Liver (tissue), 9 donors: Measurements from ENCODE around the gene SMAD1. TPM values are rescaled to one million over a fixed set of nuclear protein-coding genes. Genes with fewer than 3 reads are reported as not detected.
A peak's percentile ranks its signal among the peaks of the same experiment; 100 is the strongest.

Experiments used
- DNase-seq: peaks from one replicate; pipeline ENCODE4 v3.0.0-alpha.2; 2017; ENCODE audit warnings: low spot score
- H3K27ac ChIP-seq, 2 donors: one replicate each; pipeline ENCODE4 v1.7.0; 2013; ENCODE audit warnings: inconsistent platforms in 2 of 2, low read length in 2 of 2, control low read depth in 1 of 2, low read depth in 1 of 2, mild to moderate bottlenecking in 1 of 2
- H3K27me3 ChIP-seq, 4 donors: one replicate each; pipeline versions ENCODE4 v1.6.1 to v1.7.0; 2013; ENCODE audit warnings: low read length in 3 of 4, inconsistent platforms in 1 of 4, mild to moderate bottlenecking in 1 of 4, moderate library complexity in 1 of 4; ENCODE audit not compliant: control insufficient read depth in 4 of 4, insufficient read depth in 4 of 4
- H3K36me3 ChIP-seq, 4 donors: one replicate each; pipeline versions ENCODE4 v1.6.1 to v1.7.0; 2013; ENCODE audit warnings: low read length in 3 of 4, mild to moderate bottlenecking in 3 of 4, low read depth in 1 of 4, moderate library complexity in 1 of 4; ENCODE audit not compliant: control insufficient read depth in 4 of 4, insufficient read depth in 3 of 4
- H3K4me1 ChIP-seq, 4 donors: one replicate each; pipeline versions ENCODE4 v1.6.1 to v1.7.0; 2013; ENCODE audit warnings: low read length in 3 of 4, mild to moderate bottlenecking in 3 of 4, moderate library complexity in 1 of 4; ENCODE audit not compliant: control insufficient read depth in 4 of 4, insufficient read depth in 4 of 4
- H3K4me3 ChIP-seq, 3 donors: one replicate each; pipeline versions ENCODE4 v1.6.1 to v1.7.0; 2013; ENCODE audit warnings: low read length in 3 of 3, control low read depth in 1 of 3, low read depth in 1 of 3, mild to moderate bottlenecking in 1 of 3
- H3K9ac ChIP-seq, 2 donors: one replicate each; pipeline ENCODE4 v1.7.0; 2013; ENCODE audit warnings: low read length in 2 of 2, mild to moderate bottlenecking in 2 of 2, moderate library complexity in 2 of 2, control low read depth in 1 of 2, low read depth in 1 of 2
- H3K9me3 ChIP-seq, 4 donors: one replicate each; pipeline versions ENCODE4 v1.6.1 to v1.7.0; 2013; ENCODE audit warnings: low read length in 3 of 4; ENCODE audit not compliant: control insufficient read depth in 4 of 4
- ATF3 ChIP-seq: IDR thresholded peaks from 2 replicates; pipeline ENCODE4 v1.6.1; 2016; ENCODE audit warnings: antibody characterized with exemption
- CTCF ChIP-seq: fragments of 150-350 bp; IDR thresholded peaks from 2 replicates; pipeline ENCODE4 v1.5.1; 2017; ENCODE audit warnings: improper control_type of control experiment, low read depth, low read length; ENCODE audit not compliant: missing input control
- EGR1 ChIP-seq, 2 donors: IDR thresholded peaks; 2 replicates each; pipeline ENCODE4 v1.6.1; 2016 to 2018; ENCODE audit warnings: antibody characterized with exemption in 2 of 2, low read depth in 2 of 2
- FOXA1 ChIP-seq: IDR thresholded peaks from 2 replicates; pipeline ENCODE4 v1.6.1; 2016; ENCODE audit warnings: antibody characterized with exemption
- FOXA2 ChIP-seq: IDR thresholded peaks from 2 replicates; pipeline ENCODE4 v1.6.1; 2016; ENCODE audit warnings: antibody characterized with exemption
- GABPA ChIP-seq, 2 donors: IDR thresholded peaks in 1 of 2; conservative IDR thresholded peaks in 1 of 2; 2 replicates each; pipeline ENCODE4 v1.6.1; 2016; ENCODE audit warnings: antibody characterized with exemption in 2 of 2, mild to moderate bottlenecking in 1 of 2, moderate library complexity in 1 of 2
- HNF4A ChIP-seq, 2 donors: conservative IDR thresholded peaks; 2 replicates each; pipeline ENCODE4 v1.6.1; 2016; ENCODE audit warnings: antibody characterized with exemption in 2 of 2, mild to moderate bottlenecking in 2 of 2
- JUND ChIP-seq, 2 donors: IDR thresholded peaks; 2 replicates each; pipeline ENCODE4 v1.6.1; 2016; ENCODE audit warnings: antibody characterized with exemption in 2 of 2
- MAX ChIP-seq: IDR thresholded peaks from 2 replicates; pipeline ENCODE4 v1.6.1; 2016; ENCODE audit warnings: antibody characterized with exemption
- NR2F2 ChIP-seq: IDR thresholded peaks from 2 replicates; pipeline ENCODE4 v1.6.1; 2016; ENCODE audit warnings: antibody characterized with exemption
- RAD21 ChIP-seq, 2 donors: IDR thresholded peaks; 2 replicates each; pipeline ENCODE4 v1.6.1; 2016; ENCODE audit warnings: antibody characterized with exemption in 2 of 2, mild to moderate bottlenecking in 2 of 2
- REST ChIP-seq: IDR thresholded peaks from 2 replicates; pipeline ENCODE4 v1.6.1; 2016; ENCODE audit warnings: antibody characterized with exemption, mild to moderate bottlenecking
- RXRA ChIP-seq, 2 donors: IDR thresholded peaks; 2 replicates each; pipeline ENCODE4 v1.6.1; 2017 to 2018; ENCODE audit warnings: antibody characterized with exemption in 2 of 2, mild to moderate bottlenecking in 1 of 2
- SP1 ChIP-seq: IDR thresholded peaks from 2 replicates; pipeline ENCODE4 v1.6.1; 2018; ENCODE audit warnings: antibody characterized with exemption, mild to moderate bottlenecking
- TAF1 ChIP-seq: conservative IDR thresholded peaks from 2 replicates; pipeline ENCODE4 v1.6.1; 2016; ENCODE audit warnings: antibody characterized with exemption, mild to moderate bottlenecking
- YY1 ChIP-seq: IDR thresholded peaks from 2 replicates; pipeline ENCODE4 v1.6.1; 2016; ENCODE audit warnings: antibody characterized with exemption, mild to moderate bottlenecking
- ZBTB33 ChIP-seq: IDR thresholded peaks from 2 replicates; pipeline ENCODE4 v1.6.1; 2016; ENCODE audit warnings: antibody characterized with exemption
- WGBS: extraction: QIAGEN DNeasy Blood & Tissue Kit; methylation state at CpG from one replicate; pipeline ENCODE4 v1.1.7; 2013; 5-methylcytosine and 5-hydroxymethylcytosine counted together
- polyA plus RNA-seq, 2 donors: library from polyadenylated mRNA; stranded (reverse) in 1 of 2; unstranded in 1 of 2; fragments of 200-250 nt in 1 of 2; fragments of >200 nt in 1 of 2; fragmentation: Nextera tagmentation in 1 of 2; extraction: Ambion mirVana in 1 of 2; gene quantifications; one replicate each; pipeline versions ENCODE4 v1.2.1 to v1.2.3, GENCODE V29; 2013 to 2015
- total RNA-seq, 2 donors: library from RNA; depleted of rRNA; stranded (reverse); fragments of >200 nt; gene quantifications; one replicate each; pipeline ENCODE4 v1.2.3, GENCODE V29; 2014
- donor health status: healthy.
- donor health status: healthy.
- donor health status: healthy.
- donor health status: healthy.
- donor health status: healthy.

SMAD1 gene
- total and polyA plus RNA-seq, 4 donors: 6.3 to 43.8 (median 14.6) TPM

- H3K9ac ChIP-seq: no peak overlapping the region
- DNase-seq: no peak
- peaks cover 0 to 21% (median 3%) of the 10 kb centered on the region in 4 donors for H3K36me3 ChIP-seq
- 95% methylated on average over 4 of the region's 4 CpGs for WGBS
- TF ChIP-seq YY1 (no peak), SP1 (no peak), CTCF (no peak), ATF3 (no peak), JUND (IDR thresholded peaks at IDR 0.05) (no peak)
- H3K4me3 ChIP-seq: no peak overlapping the region
- no peaks in the 10 kb centered on the region for H3K9me3 ChIP-seq
- no peak overlapping the region for H3K27ac ChIP-seq
- H3K27me3 ChIP-seq: no peaks in the 10 kb centered on the region
- H3K4me1 ChIP-seq: no peaks in the 10 kb centered on the region
These were observed 71.7 kb downstream of the SMAD1 start for GRCh38 chr4:145553375-145553774.

GRCh38 chr4:145554691-145555090 lies 73.0 kb downstream of the SMAD1 start:
- H3K4me3 ChIP-seq: no peak overlapping the region
- no peak overlapping the region for H3K27ac ChIP-seq
- H3K4me1 ChIP-seq: no peaks in the 10 kb centered on the region
- no peak for TF ChIP-seq HNF4A (conservative IDR thresholded peaks at IDR 0.05)
- TF ChIP-seq RXRA (IDR thresholded peaks at IDR 0.05): no peak
- no peak for TF ChIP-seq RAD21 (IDR thresholded peaks at IDR 0.05)
- no peak for TF ChIP-seq TAF1
- no peak for TF ChIP-seq JUND (IDR thresholded peaks at IDR 0.05)
- no peak for TF ChIP-seq FOXA2
- TF ChIP-seq FOXA1: no peak
- no peaks in the 10 kb centered on the region for H3K27me3 ChIP-seq
- no peak overlapping the region for H3K9ac ChIP-seq
- H3K9me3 ChIP-seq: no peaks in the 10 kb centered on the region
- H3K36me3 ChIP-seq: peaks cover 0 to 17% (median 4%) of the 10 kb centered on the region in 4 donors
- whole genome bisulfite sequencing: 84% methylated on average over 1 of the region's 1 CpG
- no peak for DNase-seq

- H3K4me1 ChIP-seq: no peaks in the 10 kb centered on the region
- H3K4me3 ChIP-seq: no peak overlapping the region
- peaks cover 0 to 21% (median 4%) of the 10 kb centered on the region in 4 donors for H3K36me3 ChIP-seq
- 9% methylated on average over 3 of the region's 3 CpGs for WGBS
- DNase-seq: peak; percentile 52
- H3K9ac ChIP-seq: no peak overlapping the region
- no peak overlapping the region for H3K27ac ChIP-seq
- H3K9me3 ChIP-seq: no peaks in the 10 kb centered on the region
- no peaks in the 10 kb centered on the region for H3K27me3 ChIP-seq
- peak in 1 of 2 donors; percentile 22 for TF ChIP-seq HNF4A (conservative IDR thresholded peaks at IDR 0.05)
- TF ChIP-seq JUND (IDR thresholded peaks at IDR 0.05): no peak
- TF ChIP-seq FOXA2: no peak
- no peak for TF ChIP-seq GABPA (IDR thresholded peaks at IDR 0.05 in 1 of 2, conservative IDR thresholded peaks at IDR 0.05 in 1 of 2)
- no peak for TF ChIP-seq MAX
- peak; percentile 95 for TF ChIP-seq CTCF
- no peak for TF ChIP-seq SP1
- TF ChIP-seq YY1: no peak
- TF ChIP-seq RXRA (IDR thresholded peaks at IDR 0.05): peak; percentile 40 to 52
- no peak for TF ChIP-seq NR2F2
- no peak for TF ChIP-seq EGR1 (IDR thresholded peaks at IDR 0.05; ENCODE audit: low read depth in 2 of 2)
- TF ChIP-seq ZBTB33: no peak
- TF ChIP-seq TAF1: no peak
- no peak for TF ChIP-seq FOXA1
- no peak for TF ChIP-seq ATF3
- TF ChIP-seq REST: no peak
These were observed 76.1 kb downstream of the SMAD1 start for GRCh38 chr4:145557720-145558119.
